ENCODE measurements around the gene DMXL1.

DMXL1 gene

GRCh38 chr5:119292701-119293515 lies 222.0 kb downstream of the DMXL1 start:
- DNase-seq, result no peak

- DNase-seq, result no peak
These were observed 222.6 kb downstream of the DMXL1 start for GRCh38 chr5:119293516-119293829.
